GM21528 (cell line): ENCODE data around the gene NAXD.
"Not testable (repeated sequence)": the region's sequence is repeated elsewhere in the genome, so short reads cannot be mapped to it uniquely, and the experiment has no call there.

ENCODE experiments used
- ATAC-seq: cut with Tn5 transposase; IDR thresholded peaks from one replicate; pipeline ENCODE4 v1.9.1; 2021; ENCODE audit warnings: mild to moderate bottlenecking, moderate library complexity; ENCODE audit not compliant: unreplicated experiment, low FRiP score

The NAXD gene

GRCh38 chr13:110615322-110616102 is at the start of gene NAXD:
Gene NAXD, plus strand, starts transcription at chr13:110615545. Its CDS starts 57 bp downstream, at chr13:110615602.
- peak; percentile 80 for ATAC-seq

GRCh38 chr13:110566171-110566570 is 49.2 kb upstream of the NAXD start:
- no peak for ATAC-seq

GRCh38 chr13:110568612-110569011 is 46.7 kb upstream of the NAXD start:
- ATAC-seq: no peak

- ATAC-seq: not testable (repeated sequence)
Observed at GRCh38 chr13:110569962-110570361, 45.4 kb upstream of the NAXD start.

GRCh38 chr13:110570886-110571285 is 44.5 kb upstream of the NAXD start:
- no peak for ATAC-seq

- ATAC-seq: no peak
Observed at GRCh38 chr13:110571896-110572777, 43.2 kb upstream of the NAXD start.

- no peak for ATAC-seq
Observed at GRCh38 chr13:110572778-110573118, 42.6 kb upstream of the NAXD start.

- no peak for ATAC-seq
Observed at GRCh38 chr13:110574161-110574560, 41.2 kb upstream of the NAXD start.

GRCh38 chr13:110575322-110576069 is 39.8 kb upstream of the NAXD start:
- peak; percentile 89 for ATAC-seq

GRCh38 chr13:110576070-110576394 is 39.3 kb upstream of the NAXD start:
- ATAC-seq: no peak

- ATAC-seq: no peak
Observed at GRCh38 chr13:110576736-110577476, 38.4 kb upstream of the NAXD start.

GRCh38 chr13:110578363-110578762 is 37.0 kb upstream of the NAXD start:
- no peak for ATAC-seq

GRCh38 chr13:110580800-110581199 is 34.5 kb upstream of the NAXD start:
- no peak for ATAC-seq

- no peak for ATAC-seq
Observed at GRCh38 chr13:110581506-110582185, 33.7 kb upstream of the NAXD start.

- ATAC-seq: no peak
Observed at GRCh38 chr13:110582421-110582954, 32.9 kb upstream of the NAXD start.

- no peak for ATAC-seq
Observed at GRCh38 chr13:110583178-110583865, 32.0 kb upstream of the NAXD start.

GRCh38 chr13:110589793-110590390 is 25.5 kb upstream of the NAXD start:
- no peak for ATAC-seq

GRCh38 chr13:110590577-110590976 is 24.8 kb upstream of the NAXD start:
- no peak for ATAC-seq

GRCh38 chr13:110592665-110593064 is 22.7 kb upstream of the NAXD start:
- no peak for ATAC-seq
